ENCODE results near the gene CLP1.

CLP1 gene

DNA sequence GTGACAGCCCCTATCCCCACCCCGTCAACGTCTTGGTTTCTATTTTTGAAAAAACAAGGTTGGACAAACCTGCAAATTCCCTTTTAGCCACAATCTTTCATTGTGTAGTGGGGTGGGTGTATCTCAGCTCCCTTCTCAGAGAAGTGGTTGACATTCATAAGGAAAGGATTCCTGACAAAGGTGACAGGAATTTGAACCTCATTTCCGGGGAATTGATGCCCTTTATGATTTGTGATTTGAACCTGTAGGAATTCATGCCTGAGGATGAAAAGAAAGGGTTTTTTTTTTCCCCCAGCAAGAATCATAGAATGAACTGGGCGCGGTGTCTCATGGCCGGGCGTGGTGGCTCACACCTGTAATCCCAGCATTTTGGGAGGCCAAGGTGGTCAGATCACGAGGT, 22.3 kb upstream of the CLP1 start:
- H3K9me3 ChIP-seq (ENCODE audit: insufficient read depth, low read depth, low read length) = no peaks in the 10 kb centered on the region
- H3K27me3 ChIP-seq (ENCODE audit: insufficient read depth, low read length, poor library complexity, severe bottlenecking) = no peaks in the 10 kb centered on the region
- H4K20me1 ChIP-seq (ENCODE audit: insufficient read depth, low read length, poor library complexity, severe bottlenecking) = no peaks in the 10 kb centered on the region
- H3F3A ChIP-seq (ENCODE audit: low read depth) = no peaks in the 10 kb centered on the region
- peaks cover 20% of the 10 kb centered on the region for H3K79me2 ChIP-seq (ENCODE audit: insufficient read depth, low read length)
- H3K4me3 ChIP-seq (ENCODE audit: low read length, poor library complexity, severe bottlenecking) = no peak overlapping the region
- H2AFZ ChIP-seq (ENCODE audit: low read length) = no peak overlapping the region
- H3K9ac ChIP-seq (ENCODE audit: low read depth, low read length, poor library complexity, severe bottlenecking) = no peak overlapping the region
- no peaks in the 10 kb centered on the region for H3K9me2 ChIP-seq (replicated peaks; ENCODE audit: low read depth, low read length)
- no peaks in the 10 kb centered on the region for H3K36me3 ChIP-seq (ENCODE audit: insufficient read depth, low read length)
- peaks cover 26% of the 10 kb centered on the region for H3K4me1 ChIP-seq (ENCODE audit: insufficient read depth, low read length, poor library complexity, severe bottlenecking)
- no peak for TF ChIP-seq CTCF (conservative IDR thresholded peaks at IDR 0.05; ENCODE audit: low read length)
- no peak for TF ChIP-seq EZH2phosphoT487 (IDR thresholded peaks at IDR 0.05; ENCODE audit: borderline replicate concordance)
- H3K4me2 ChIP-seq (ENCODE audit: low read depth, low read length, poor library complexity, severe bottlenecking) = no peak overlapping the region

DNA sequence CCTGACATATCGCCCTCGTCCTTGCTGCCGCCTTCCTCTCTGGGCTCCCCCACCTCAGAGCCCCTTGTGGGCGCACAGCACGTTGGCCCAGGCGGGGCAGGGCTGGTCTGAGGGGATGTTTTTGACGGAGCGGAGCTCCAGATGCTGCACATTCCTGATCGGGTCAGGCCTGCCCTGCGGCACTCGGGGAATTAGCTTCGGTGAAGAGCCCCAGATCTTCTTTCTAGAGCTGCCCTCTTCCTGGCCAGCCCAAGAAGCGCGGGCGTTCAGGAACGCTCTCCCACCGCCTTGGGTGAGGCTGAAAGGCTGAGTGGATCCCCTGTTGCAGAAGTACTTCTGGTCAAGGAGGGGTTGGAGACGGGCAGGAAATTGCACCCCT, 19.9 kb upstream of the CLP1 start:
- no peaks in the 10 kb centered on the region for H3F3A ChIP-seq (ENCODE audit: low read depth)
- peaks cover 43% of the 10 kb centered on the region for H3K4me1 ChIP-seq (ENCODE audit: insufficient read depth, low read length, poor library complexity, severe bottlenecking)
- H3K79me2 ChIP-seq (ENCODE audit: insufficient read depth, low read length) = peaks cover 37% of the 10 kb centered on the region
- peak overlapping the region; percentile 83 for H2AFZ ChIP-seq (ENCODE audit: low read length)
- TF ChIP-seq CTCF (conservative IDR thresholded peaks at IDR 0.05; ENCODE audit: low read length) = no peak
- peak overlapping the region; percentile 98 for H3K4me2 ChIP-seq (ENCODE audit: low read depth, low read length, poor library complexity, severe bottlenecking)
- no peaks in the 10 kb centered on the region for H3K36me3 ChIP-seq (ENCODE audit: insufficient read depth, low read length)
- peak overlapping the region; percentile 91 for H3K9ac ChIP-seq (ENCODE audit: low read depth, low read length, poor library complexity, severe bottlenecking)
- H3K9me3 ChIP-seq (ENCODE audit: insufficient read depth, low read depth, low read length) = no peaks in the 10 kb centered on the region
- H3K4me3 ChIP-seq (ENCODE audit: low read length, poor library complexity, severe bottlenecking) = peak overlapping the region; percentile 97
- H3K9me2 ChIP-seq (replicated peaks; ENCODE audit: low read depth, low read length) = no peaks in the 10 kb centered on the region
- no peaks in the 10 kb centered on the region for H3K27me3 ChIP-seq (ENCODE audit: insufficient read depth, low read length, poor library complexity, severe bottlenecking)
- H4K20me1 ChIP-seq (ENCODE audit: insufficient read depth, low read length, poor library complexity, severe bottlenecking) = no peaks in the 10 kb centered on the region

- no peaks in the 10 kb centered on the region for H3K36me3 ChIP-seq (ENCODE audit: insufficient read depth, low read length)
- H3K9me2 ChIP-seq (replicated peaks; ENCODE audit: low read depth, low read length) = no peaks in the 10 kb centered on the region
- peak overlapping the region; percentile 83 for H2AFZ ChIP-seq (ENCODE audit: low read length)
- H3K4me2 ChIP-seq (ENCODE audit: low read depth, low read length, poor library complexity, severe bottlenecking) = peak overlapping the region; percentile 98
- H3K79me2 ChIP-seq (ENCODE audit: insufficient read depth, low read length) = peaks cover 37% of the 10 kb centered on the region
- H3K4me1 ChIP-seq (ENCODE audit: insufficient read depth, low read length, poor library complexity, severe bottlenecking) = peaks cover 43% of the 10 kb centered on the region
- no peaks in the 10 kb centered on the region for H4K20me1 ChIP-seq (ENCODE audit: insufficient read depth, low read length, poor library complexity, severe bottlenecking)
- H3F3A ChIP-seq (ENCODE audit: low read depth) = no peaks in the 10 kb centered on the region
- H3K27me3 ChIP-seq (ENCODE audit: insufficient read depth, low read length, poor library complexity, severe bottlenecking) = no peaks in the 10 kb centered on the region
- TF ChIP-seq CTCF (conservative IDR thresholded peaks at IDR 0.05; ENCODE audit: low read length) (no peak), EZH2phosphoT487 (IDR thresholded peaks at IDR 0.05; ENCODE audit: borderline replicate concordance) (no peak)
- peak overlapping the region; percentile 97 for H3K4me3 ChIP-seq (ENCODE audit: low read length, poor library complexity, severe bottlenecking)
- peak overlapping the region; percentile 91 for H3K9ac ChIP-seq (ENCODE audit: low read depth, low read length, poor library complexity, severe bottlenecking)
- no peaks in the 10 kb centered on the region for H3K9me3 ChIP-seq (ENCODE audit: insufficient read depth, low read depth, low read length)
Observed at GRCh38 chr11:57638005-57638781, 19.4 kb upstream of the CLP1 start.
